Neural progenitor cell (in vitro differentiated cells): ENCODE results near the gene TTYH3. TPM values are rescaled to one million over a fixed set of nuclear protein-coding genes. Genes with fewer than 3 reads are reported as not detected.
A peak's percentile ranks its signal among the peaks of the same experiment; 100 is the strongest.

Experiments
- DNase-seq: peaks from one replicate; pipeline ENCODE4 v3.0.0-alpha.2; 2016; ENCODE audit warnings: low spot score
- H2AFZ ChIP-seq: fragments of 200-600 bp; sonication (generic); replicated peaks from 2 replicates; pipeline ENCODE4 v1.6.1; 2016; ENCODE audit warnings: antibody characterized with exemption
- H3F3A ChIP-seq: fragments of 200-600 bp; sonication (generic); 2 replicates; pipeline ENCODE4 v1.6.1; 2016; ENCODE audit warnings: antibody characterized with exemption, low read depth
- H3K27ac ChIP-seq: fragments of 200-600 bp; sonication (generic); 2 replicates; pipeline ENCODE4 v1.5.1; 2016; ENCODE audit warnings: mild to moderate bottlenecking
- H3K27me3 ChIP-seq: fragments of 200-600 bp; sonication (generic); 2 replicates; pipeline ENCODE4 v1.6.1; 2016; ENCODE audit warnings: mild to moderate bottlenecking, moderate library complexity
- H3K36me3 ChIP-seq: fragments of 200-600 bp; sonication (generic); 2 replicates; pipeline ENCODE4 v1.5.1; 2016
- H3K4me1 ChIP-seq: fragments of 200-600 bp; sonication (generic); 2 replicates; pipeline ENCODE4 v1.6.1; 2016; ENCODE audit warnings: mixed run types
- H3K4me2 ChIP-seq: fragments of 200-600 bp; sonication (generic); 2 replicates; pipeline ENCODE4 v1.6.1; 2016
- H3K4me3 ChIP-seq: fragments of 200-600 bp; sonication (generic); 2 replicates; pipeline ENCODE4 v1.5.1; 2016
- H3K79me2 ChIP-seq: fragments of 200-600 bp; sonication (generic); 2 replicates; pipeline ENCODE4 v1.6.1; 2016; ENCODE audit warnings: low read depth
- H3K9ac ChIP-seq: fragments of 200-600 bp; sonication (generic); 2 replicates; pipeline ENCODE4 v1.6.1; 2016
- H3K9me3 ChIP-seq: fragments of 200-600 bp; sonication (generic); 2 replicates; pipeline ENCODE4 v1.5.1; 2016; ENCODE audit warnings: low read depth
- H4K20me1 ChIP-seq: fragments of 200-600 bp; sonication (generic); 2 replicates; pipeline ENCODE4 v1.6.1; 2016; ENCODE audit warnings: low read depth
- H3K27ac Mint-ChIP-seq: 3 replicates; pipeline ENCODE4 v1.8.0; 2021; ENCODE audit warnings: mixed read lengths
- H3K27me3 Mint-ChIP-seq: 2 replicates; pipeline ENCODE4 v1.8.0; 2022; ENCODE audit warnings: low read depth, mild to moderate bottlenecking, inconsistent platforms, moderate library complexity, mixed read lengths; ENCODE audit not compliant: insufficient read depth
- H3K36me3 Mint-ChIP-seq: 3 replicates; pipeline ENCODE4 v1.8.0; 2021; ENCODE audit warnings: mixed read lengths
- H3K4me1 Mint-ChIP-seq: 3 replicates; pipeline ENCODE4 v1.8.0; 2021; ENCODE audit warnings: mixed read lengths
- H3K4me3 Mint-ChIP-seq: 3 replicates; pipeline ENCODE4 v1.8.0; 2021; ENCODE audit warnings: mild to moderate bottlenecking, moderate library complexity, mixed read lengths
- H3K9me3 Mint-ChIP-seq: 3 replicates; pipeline ENCODE4 v1.8.0; 2020; ENCODE audit warnings: mixed read lengths
- EZH2 ChIP-seq: fragments of 200-600 bp; sonication (generic); IDR thresholded peaks from 2 replicates; pipeline ENCODE4 v1.6.1; 2017; ENCODE audit warnings: antibody characterized with exemption, mild to moderate bottlenecking, moderate library complexity
- EZH2phosphoT487 ChIP-seq: fragments of 200-600 bp; sonication (generic); IDR thresholded peaks from 2 replicates; pipeline ENCODE4 v1.6.1; 2017; ENCODE audit warnings: antibody characterized with exemption
- total RNA-seq: library from RNA; depleted of rRNA; stranded (reverse); fragments of >200 nt; gene quantifications from 2 replicates; pipeline ENCODE4 v1.2.3, GENCODE V29; 2015; ENCODE audit warnings: low replicate concordance
- TF ChIP-seq, protein P1 (sequence below): fragments of 200-600 bp; sonication (generic); IDR thresholded peaks from 2 replicates; pipeline ENCODE4 v1.5.1; 2017; ENCODE audit warnings: antibody characterized with exemption, mild to moderate bottlenecking

TTYH3 gene
- total RNA-seq, 1 donor from 2014 or later: 13.2 TPM

DNA sequence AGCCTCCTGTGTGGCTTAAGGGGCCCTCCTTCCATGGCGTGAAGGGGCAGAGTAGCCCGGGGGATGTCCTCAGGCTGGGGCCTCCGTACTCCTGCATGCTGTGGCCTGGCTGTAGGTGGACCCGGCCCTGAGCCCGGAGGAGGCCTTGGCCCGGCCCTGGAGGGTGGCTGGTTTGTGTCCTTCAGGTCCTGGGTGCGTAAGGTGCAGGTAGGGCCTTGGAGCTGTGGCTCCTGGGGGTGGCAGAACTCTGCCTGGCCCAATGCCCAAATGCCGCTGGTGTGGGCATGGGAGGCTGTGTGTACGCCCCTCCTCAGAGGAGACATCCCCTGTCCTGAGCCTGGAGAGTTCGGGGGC lies 29.3 kb downstream of the TTYH3 start:
- H3K79me2 ChIP-seq: no peaks in the 10 kb centered on the region
- H3K27me3 ChIP-seq: no peaks in the 10 kb centered on the region
- H3K9me3 ChIP-seq: no peaks in the 10 kb centered on the region
- H3F3A ChIP-seq: no peaks in the 10 kb centered on the region
- no peak overlapping the region for H2AFZ ChIP-seq
- H3K27ac ChIP-seq: no peak overlapping the region
- H3K4me1 ChIP-seq: no peaks in the 10 kb centered on the region
- no peak overlapping the region for H3K4me3 Mint-ChIP-seq
- no peak overlapping the region for H3K27ac Mint-ChIP-seq
- H4K20me1 ChIP-seq: no peaks in the 10 kb centered on the region
- H3K4me1 Mint-ChIP-seq: no peaks in the 10 kb centered on the region
- no peak overlapping the region for H3K4me3 ChIP-seq
- no peak for DNase-seq
- H3K4me2 ChIP-seq: no peak overlapping the region
- TF ChIP-seq, protein P1, sequence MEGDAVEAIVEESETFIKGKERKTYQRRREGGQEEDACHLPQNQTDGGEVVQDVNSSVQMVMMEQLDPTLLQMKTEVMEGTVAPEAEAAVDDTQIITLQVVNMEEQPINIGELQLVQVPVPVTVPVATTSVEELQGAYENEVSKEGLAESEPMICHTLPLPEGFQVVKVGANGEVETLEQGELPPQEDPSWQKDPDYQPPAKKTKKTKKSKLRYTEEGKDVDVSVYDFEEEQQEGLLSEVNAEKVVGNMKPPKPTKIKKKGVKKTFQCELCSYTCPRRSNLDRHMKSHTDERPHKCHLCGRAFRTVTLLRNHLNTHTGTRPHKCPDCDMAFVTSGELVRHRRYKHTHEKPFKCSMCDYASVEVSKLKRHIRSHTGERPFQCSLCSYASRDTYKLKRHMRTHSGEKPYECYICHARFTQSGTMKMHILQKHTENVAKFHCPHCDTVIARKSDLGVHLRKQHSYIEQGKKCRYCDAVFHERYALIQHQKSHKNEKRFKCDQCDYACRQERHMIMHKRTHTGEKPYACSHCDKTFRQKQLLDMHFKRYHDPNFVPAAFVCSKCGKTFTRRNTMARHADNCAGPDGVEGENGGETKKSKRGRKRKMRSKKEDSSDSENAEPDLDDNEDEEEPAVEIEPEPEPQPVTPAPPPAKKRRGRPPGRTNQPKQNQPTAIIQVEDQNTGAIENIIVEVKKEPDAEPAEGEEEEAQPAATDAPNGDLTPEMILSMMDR: no peak
- TF ChIP-seq EZH2 (no peak), EZH2phosphoT487 (no peak)
- peaks cover 6% of the 10 kb centered on the region for H3K36me3 Mint-ChIP-seq
- peaks cover 8% of the 10 kb centered on the region for H3K27me3 Mint-ChIP-seq
- H3K36me3 ChIP-seq: no peaks in the 10 kb centered on the region
- no peaks in the 10 kb centered on the region for H3K9me3 Mint-ChIP-seq
- H3K9ac ChIP-seq: no peak overlapping the region

DNA sequence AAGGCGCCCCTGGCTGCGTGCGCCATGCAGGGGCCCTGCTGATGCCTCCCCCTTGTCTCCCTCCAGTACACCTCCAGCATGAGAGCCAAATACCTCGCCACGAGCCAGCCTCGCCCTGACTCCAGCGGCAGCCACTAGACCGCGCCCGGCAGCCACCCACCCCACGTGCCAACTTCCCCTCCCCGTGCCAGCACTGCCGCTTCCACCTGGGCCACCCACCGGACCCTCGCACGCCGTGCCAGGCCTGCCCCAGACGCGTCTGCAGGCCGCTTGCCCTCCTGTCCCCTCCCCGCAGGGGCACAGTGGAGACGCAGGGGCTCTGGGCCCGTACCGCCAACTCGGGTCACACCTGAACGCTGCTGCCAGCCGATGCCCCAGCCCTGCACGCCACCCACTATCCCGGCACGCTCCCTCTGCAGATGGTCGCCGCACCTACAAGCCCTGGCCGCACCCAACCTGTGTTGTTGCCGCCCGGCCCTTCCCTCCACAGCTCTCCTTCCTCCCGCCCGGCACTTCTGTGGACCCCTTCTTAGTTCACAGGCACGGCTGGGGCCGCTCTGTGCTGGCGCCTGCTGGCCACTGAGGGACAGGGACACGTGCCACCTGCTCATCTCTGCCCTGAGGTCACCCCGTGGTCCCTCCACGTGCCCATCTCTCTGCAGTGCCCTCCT lies 30.0 kb downstream of the TTYH3 start:
- no peak overlapping the region for H3K9ac ChIP-seq
- no peak for DNase-seq

DNA sequence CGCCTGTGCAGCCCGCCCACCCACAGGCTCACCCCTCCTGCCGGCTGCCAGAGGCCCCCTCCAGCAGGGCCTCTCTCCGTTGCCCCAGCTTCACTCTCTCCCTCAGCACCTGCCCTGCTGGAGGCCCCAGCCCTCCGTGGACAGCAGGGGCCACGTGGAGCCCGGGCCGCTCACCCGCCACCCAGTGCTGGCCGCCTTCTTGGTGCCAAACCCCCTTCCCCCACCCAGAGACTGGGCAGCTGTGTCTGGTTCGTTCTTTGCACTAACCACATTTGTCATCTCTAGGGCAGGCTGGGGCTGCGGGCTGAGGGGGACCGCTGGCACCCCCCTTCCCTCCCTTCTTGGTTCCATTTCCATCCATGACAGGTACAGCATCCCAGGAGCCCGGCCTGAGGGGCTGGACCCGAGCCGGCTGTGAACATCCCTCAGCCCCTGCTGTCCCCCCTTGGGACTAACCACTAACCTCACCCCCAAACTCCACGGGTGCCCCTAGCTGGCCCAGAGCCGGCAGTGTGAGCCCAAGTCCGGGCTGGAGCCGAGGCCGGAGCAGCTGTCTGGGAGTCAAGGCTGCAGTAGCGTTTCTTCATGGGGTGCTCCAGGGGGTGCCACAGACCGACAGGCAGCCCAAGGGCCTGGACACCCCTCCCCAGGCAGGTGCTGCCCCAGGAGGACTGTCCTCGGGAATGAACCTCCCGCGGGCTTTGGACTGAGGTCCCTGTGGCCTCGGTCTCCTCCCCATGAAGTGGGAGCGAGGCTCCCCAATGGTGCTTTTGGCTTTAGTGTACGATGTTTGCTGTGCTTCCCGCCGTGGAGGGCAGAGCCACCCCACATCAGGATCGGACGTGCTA lies 30.7 kb downstream of the TTYH3 start:
- Histone ChIP-seq H3K4me3 (no peak overlapping the region), H3K4me2 (no peak overlapping the region), H3K27me3 (no peaks in the 10 kb centered on the region), H3K9me3 (no peaks in the 10 kb centered on the region), H3F3A (no peaks in the 10 kb centered on the region), H2AFZ (no peak overlapping the region), H3K4me1 (no peaks in the 10 kb centered on the region), H3K36me3 (no peaks in the 10 kb centered on the region), H4K20me1 (no peaks in the 10 kb centered on the region), H3K9ac (no peak overlapping the region), H3K79me2 (no peaks in the 10 kb centered on the region), H3K27ac (peak overlapping the region; percentile 29)
- DNase-seq: no peak
- H3K4me1 Mint-ChIP-seq: no peaks in the 10 kb centered on the region
- peaks cover 14% of the 10 kb centered on the region for H3K27me3 Mint-ChIP-seq
- H3K36me3 Mint-ChIP-seq: peaks cover 2% of the 10 kb centered on the region
- no peak for TF ChIP-seq EZH2
- TF ChIP-seq EZH2phosphoT487: no peak
- TF ChIP-seq, protein P1: no peak
- H3K27ac Mint-ChIP-seq: no peak overlapping the region
- H3K9me3 Mint-ChIP-seq: no peaks in the 10 kb centered on the region
- H3K4me3 Mint-ChIP-seq: no peak overlapping the region

More for the DNA sequence above, 30.0 kb downstream of the TTYH3 start:
- H3K4me3 Mint-ChIP-seq: no peak overlapping the region
- H3K4me1 ChIP-seq: no peaks in the 10 kb centered on the region
- no peaks in the 10 kb centered on the region for H3K4me1 Mint-ChIP-seq
- no peak for TF ChIP-seq EZH2
- TF ChIP-seq, protein P1: peak; percentile 32
- H3K4me3 ChIP-seq: no peak overlapping the region
- no peaks in the 10 kb centered on the region for H4K20me1 ChIP-seq
- H3K36me3 ChIP-seq: no peaks in the 10 kb centered on the region
- no peak overlapping the region for H3K4me2 ChIP-seq
- H3K27ac Mint-ChIP-seq: no peak overlapping the region
- no peaks in the 10 kb centered on the region for H3F3A ChIP-seq
- H2AFZ ChIP-seq: no peak overlapping the region
- no peaks in the 10 kb centered on the region for H3K9me3 ChIP-seq
- H3K9me3 Mint-ChIP-seq: no peaks in the 10 kb centered on the region
- no peak overlapping the region for H3K27ac ChIP-seq
- H3K27me3 Mint-ChIP-seq: peaks cover 11% of the 10 kb centered on the region
- no peaks in the 10 kb centered on the region for H3K79me2 ChIP-seq
- H3K36me3 Mint-ChIP-seq: peaks cover 6% of the 10 kb centered on the region
- H3K27me3 ChIP-seq: no peaks in the 10 kb centered on the region
